NCI-H146 treated with DMSO at 0.1 percent for 48 hours (cell line): ENCODE measurements around the gene CENPV.

Experiments used
- DNase-seq: peaks from one replicate; lab custom pipeline; 2025; ENCODE audit not compliant: unreplicated experiment; lab: John Stamatoyannopoulos, UW

Gene CENPV

DNA sequence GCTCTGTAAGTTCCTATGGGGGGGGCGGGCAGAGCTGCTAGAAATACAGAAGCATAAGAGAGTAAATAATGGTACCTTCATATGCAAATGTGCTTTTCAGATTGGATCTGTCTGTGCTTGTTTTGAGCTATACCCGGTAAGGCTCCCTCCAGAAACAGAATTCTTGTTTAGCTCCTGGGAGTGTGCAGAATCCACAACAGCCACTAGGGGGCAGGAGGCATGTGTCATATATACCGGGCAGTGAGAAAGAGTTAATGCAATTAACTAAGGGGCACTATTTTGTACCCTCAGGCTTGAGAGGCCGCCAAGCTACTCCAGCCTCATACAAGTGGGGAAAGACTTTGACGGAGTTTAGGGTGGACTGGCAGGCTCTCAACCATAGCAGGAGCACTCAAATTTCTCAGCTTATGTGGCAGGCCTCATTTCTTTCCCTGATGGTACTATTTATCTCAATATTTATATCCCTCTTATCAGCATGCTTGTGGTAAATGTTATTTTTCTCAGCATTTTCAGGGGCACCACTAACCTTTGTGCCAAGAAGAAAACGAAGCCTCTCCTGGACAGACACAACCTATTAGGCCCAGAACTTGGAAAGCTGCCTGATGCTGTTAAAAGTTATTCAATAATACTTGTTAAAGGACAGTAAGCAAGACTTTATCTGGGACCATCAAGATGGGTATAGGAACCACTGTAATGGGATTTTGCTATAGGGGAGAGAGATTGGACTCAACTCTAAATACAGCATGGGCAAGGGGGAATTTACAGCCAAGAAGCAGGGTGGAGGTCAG lies 10.7 kb upstream of the CENPV start:
- peak; percentile 69 for DNase-seq

DNA sequence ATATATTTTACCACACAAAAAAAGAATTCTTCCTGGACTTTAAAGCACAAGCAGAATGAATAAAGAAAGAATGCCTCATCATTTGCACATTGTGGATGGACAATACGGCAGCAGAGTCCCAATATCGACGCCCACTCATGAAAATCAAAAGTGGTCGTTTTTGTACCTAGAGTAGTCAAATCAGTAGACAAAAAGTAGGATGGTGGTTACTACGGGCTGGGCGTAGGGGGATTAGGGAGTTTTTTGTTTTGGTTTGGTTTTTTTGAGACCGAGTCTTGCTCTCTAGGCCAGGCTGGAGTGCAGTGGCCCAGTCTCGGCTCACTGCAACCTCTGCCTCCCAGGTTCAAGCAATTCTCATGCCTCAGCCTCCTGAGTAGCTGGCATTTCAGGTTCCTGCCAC lies 8.6 kb upstream of the CENPV start:
- no peak for DNase-seq

DNA sequence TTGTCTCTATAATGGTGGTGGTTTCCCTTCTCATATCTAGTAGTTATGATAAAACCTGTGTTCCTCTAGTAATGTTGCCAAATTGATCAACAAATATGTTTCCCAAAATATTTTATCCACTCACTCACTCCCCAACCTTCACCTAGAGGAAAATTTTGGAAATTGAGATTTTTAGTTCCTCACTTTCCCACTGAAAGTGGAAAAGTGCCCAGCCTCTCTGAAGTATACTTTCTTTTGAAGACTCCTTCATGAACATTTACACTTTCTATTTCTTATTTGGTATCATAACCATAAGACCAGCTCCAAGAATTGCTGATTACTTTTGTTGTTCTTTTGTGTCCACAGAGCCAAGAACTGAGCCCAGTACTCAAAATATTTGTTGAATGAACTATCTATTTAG lies 5.1 kb upstream of the CENPV start:
- DNase-seq, result no peak

DNA sequence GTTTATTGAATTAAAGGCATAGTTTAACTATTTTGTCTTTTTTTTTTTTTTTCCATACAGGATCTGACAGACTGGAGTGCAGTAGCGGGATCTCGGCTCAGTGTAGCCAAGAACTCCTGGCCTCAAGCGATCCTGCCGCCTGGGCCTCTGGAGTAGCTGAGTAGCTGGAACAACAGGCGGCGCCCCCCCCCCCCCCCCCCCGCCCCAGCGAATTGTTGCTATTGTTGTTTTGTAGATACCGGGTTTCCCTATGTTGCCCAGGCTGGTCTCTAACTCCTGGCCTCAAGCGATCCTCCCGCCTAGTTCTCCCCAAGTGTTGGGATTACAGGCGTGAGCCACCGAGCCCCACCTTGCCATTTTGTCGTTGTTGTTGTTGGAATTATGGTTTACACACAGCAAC lies 1.3 kb upstream of the CENPV start:
- DNase-seq, result no peak

DNA sequence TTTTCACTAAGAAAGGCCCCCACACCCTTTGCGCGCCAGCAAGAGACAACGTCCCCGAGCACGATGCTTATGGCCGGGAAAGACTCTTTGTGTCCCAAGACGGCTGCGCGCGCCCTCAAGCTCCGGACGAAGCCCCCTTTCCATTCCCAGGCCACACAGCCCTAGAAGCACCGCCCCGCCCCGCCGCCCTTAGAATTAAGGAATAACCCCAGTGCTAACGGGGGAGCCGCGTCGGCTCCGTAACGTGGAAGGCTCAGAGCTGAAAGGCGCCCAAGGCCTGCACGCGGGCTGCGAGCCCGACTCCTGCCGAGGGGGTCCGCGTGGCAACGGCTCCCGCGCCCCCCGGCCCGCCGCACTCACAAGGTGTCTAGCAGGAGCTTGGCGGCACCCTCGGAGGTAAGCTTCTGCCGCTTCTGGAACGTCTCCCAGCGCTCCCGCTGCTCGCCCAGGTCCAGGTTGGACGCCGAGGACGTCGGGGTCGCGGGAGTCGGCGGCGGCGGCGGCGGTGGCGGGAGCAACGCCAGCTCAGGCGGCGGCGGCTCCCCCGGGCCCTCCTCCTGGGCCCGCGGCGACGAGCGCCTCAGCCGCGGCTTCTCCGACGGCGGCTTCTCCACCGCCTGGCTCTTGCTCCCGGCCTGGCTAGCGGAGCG lies 477 bp downstream of the CENPV start:
- no peak for DNase-seq

DNA sequence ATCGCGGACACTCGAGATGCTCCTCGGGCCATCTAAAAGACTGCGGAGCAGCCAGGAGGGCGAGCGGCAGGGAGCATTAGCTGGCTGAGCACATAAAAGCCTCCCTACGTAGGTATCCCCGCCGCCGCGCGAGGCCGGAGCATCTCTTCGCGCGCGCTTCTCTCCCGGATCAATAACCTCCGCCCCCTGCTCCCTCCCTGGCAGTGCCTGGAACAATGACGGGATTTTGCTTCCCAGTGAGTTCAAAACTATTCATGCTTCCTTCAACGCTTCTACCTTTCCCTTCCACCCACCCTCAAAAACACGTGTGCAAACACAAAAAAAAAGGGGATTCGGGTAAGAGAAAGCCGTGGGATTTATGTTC lies 984 bp downstream of the CENPV start:
- DNase-seq, result peak; percentile 79

DNA sequence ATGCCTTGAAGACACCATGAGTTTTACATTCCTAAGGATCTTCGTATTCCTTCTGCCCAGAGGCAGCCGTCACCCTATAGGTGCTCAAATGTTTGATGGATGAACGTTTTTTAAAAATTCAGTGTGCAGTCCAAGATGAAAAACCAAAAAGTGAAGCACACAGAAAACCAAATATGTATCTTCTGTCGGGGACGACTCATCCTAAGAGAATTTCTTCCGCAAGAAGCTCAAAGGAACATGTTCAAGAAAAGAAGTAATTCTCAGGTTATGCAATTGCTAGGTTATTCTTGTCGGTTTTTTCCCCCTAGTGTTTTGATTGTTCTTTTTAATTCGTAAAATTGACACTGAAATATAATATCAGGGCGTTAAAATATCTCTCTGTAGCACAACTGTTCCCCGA lies 1.4 kb downstream of the CENPV start:
- DNase-seq, result no peak

DNA sequence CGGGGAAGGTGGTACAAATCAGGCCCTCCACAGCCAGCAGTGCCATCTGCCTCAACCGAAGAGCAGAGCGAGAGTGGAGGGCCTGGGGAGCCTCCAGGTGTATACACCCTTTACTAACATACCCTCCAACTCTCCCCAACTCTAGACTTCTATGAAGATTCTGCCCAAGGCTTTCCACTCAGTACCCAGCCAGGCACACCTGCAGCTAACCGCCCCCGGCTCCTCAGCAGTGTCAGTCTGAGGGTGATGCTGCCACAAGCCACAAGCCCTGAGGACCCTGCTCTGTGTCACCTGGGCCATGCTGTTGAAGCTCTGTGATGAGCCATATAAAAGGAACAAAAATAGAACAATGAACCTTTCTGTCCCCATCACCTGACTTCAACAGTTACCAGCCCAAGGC lies 3.8 kb downstream of the CENPV start:
- no peak for DNase-seq

DNA sequence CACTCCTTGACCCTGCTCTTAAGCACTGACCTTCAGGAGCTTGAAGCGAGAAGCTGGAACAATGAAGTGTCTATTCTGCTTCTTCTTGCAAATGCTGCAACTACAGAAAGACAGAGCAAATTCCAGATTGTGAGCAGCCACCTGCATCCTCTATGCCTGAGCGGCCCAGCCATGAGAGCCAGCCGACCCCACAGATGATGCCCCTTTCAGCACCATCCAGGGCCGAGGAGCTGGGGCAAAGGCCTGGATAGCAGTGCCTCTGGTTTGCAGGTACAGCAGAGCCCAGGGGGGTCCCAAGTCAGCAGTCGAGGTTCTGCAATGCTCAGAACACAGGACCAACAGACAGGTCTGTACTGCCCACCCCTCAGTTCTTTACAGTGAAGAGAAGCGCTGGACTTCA lies 4.7 kb downstream of the CENPV start:
- DNase-seq, result no peak

DNA sequence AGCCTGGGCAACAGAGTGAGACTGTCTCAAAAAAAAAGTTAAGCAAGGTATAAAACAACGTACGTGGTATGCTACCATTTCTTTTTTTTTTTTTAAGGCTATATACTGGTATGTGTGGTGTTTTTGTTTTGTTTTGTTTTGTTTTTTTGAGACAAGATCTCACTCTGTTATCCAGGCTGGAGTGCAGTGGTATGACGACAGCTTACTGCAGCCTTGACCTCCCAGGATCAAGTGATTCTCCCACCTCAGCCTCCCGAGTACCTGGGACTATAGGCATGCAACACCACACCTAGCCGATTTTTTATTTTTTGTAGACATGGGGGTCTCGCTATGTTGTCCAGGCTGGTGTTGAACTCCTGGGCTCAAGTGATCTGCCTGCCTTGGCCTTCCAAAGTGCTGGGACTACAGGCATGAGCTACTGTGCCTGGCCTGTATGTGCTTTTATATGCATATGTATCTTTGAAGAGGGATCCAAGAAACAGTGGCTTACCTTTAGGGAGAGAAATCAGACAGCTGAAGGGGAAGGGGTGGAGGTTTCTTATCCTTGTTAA lies 6.5 kb downstream of the CENPV start:
- DNase-seq, result no peak

DNA sequence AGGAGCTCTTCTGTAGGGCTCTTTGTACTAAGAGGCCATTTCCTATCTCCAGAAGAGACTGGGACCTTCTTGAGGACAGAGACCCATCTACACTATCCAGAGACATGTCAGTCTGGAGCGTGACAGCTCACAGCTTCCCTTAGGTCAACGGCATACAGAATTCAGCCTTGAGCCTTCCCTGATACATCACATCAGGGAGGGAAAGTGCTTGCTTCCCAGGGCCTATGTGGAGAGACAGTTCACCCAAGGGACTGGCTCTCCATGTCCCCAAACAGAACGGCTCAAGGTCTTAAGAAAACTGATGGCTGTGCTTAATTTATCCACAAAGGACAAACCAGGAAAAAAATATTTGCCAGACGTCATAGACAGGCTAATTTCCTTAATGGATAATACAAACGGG lies 7.7 kb downstream of the CENPV start:
- no peak for DNase-seq

DNA sequence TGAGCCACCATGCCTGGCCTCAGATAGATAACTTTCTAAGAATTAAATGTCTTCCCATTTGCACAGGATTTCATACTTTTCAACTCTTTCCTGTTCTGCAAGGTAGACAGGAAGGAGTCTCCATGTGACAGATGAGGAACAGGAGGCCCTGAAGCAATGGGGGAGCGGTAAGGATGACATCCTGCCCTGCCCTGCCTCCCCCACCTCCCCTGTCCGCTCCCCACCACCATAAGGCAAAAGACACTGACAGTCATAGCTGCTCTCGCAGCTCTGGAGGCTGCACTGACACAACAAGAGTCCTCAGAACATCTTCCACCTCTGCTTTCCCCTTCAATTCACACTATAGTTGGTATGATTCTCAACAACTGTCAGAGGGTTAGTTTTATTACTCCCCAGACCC lies 9.7 kb downstream of the CENPV start:
- DNase-seq, result no peak

DNA sequence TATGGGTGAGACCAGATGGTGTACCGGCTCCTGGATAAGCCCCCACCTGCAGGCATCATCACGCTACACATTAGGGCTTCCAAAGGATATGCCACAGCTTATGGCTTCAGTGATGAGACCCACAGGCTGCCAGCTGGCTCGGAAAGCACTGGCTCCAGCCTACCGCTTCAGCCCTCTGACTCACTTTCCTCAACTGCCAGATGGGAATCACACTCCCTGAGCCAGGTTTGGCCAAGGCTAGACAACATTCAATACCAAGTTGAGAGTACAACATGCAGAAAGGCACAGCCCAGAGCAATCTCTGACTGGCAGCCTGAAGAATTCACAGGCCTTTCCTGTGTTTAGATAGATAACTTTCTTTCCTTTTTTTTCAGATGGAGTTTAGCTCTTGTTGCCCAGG lies 10.3 kb downstream of the CENPV start:
- no peak for DNase-seq

DNA sequence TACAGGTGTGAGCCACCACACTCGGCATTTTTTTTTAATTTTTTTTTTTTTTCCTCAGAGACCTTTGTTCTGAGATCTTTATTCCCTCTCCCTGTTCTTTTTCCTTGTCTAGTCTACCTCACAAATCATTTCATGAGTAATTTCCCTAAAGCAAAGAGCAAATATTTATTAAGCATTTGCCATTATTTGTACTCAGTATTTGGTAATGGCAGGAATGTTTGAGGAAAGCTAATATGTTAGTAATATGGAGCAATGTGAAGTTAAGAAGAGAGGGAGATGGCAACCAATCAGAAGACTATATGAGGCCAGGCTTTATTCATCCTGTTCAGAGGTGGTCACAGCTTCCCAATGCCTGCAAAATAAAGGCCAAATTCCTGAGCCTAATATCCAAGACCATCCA lies 13.3 kb downstream of the CENPV start:
- DNase-seq, result no peak

DNA sequence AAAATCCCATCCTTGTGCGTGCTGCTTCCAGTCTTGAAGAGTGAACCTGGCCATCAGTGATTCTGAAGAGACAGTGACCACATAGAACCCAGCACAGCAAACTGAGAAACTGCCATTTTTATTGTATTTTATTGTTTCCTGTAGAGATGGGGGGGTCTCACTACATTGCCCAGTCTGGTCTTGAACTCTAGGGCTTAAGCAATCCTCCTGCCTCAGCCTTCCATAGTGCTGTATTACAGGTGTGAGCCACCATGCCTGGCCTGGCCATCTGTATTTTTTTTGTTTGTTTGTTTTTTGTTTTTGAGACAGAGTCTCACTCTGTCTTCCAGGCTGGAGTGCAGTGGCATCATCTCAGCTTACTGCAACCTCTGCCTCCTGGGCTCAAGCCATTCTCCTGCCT lies 13.9 kb downstream of the CENPV start:
- DNase-seq, result no peak

DNA sequence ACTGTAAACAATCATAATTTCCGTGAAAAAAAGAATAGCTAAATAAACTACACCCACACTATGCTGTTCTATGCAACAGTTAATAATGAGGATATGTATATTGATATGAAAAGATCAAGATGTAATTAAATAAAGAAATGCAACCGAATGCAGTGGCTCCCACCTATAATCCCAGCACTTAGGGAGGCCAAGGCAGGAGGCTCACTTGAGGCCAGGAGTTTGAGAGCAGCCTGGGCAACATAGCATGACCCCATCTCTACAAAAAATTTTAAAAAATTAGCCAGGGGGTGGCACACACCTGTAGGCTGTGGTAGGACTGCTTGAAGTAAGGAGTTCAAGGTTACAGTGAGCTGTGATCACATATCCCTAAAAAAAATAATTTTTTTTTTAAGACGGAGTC lies 14.9 kb downstream of the CENPV start:
- DNase-seq, result no peak

DNA sequence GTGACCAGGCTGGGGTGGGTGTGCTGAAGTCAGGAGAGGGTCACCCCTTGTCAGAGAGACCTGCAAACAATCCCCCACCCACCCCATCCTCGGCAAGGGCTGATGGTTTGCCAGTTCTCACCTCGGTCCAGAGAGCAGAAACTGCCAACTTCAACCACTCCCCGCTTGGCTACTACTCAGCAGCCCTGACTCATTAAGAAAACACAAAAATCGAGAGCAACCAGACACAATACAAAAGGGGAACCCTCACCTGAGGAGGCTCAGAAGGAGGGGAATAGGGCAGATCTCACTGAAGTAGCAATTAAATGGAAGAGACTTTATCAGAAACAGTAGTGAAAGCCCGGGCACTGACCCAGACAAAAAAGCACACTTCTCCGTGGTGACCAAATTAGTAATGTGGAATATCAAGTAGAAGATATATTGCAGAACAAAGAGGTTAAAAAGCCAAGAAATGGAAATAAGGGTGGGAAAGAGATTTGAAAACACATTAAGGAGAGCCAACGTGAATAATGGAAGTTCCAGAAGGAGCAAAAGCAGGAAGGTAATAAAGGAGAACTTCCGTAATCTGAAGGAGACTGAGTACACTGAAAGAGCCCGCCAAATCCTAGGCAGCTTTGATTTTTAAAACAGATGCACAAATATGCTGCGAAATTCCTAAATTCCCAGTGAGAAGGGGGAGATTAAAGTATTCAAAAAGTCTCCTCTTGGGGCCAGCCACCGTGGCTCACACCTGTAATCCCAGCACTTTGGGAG lies 23.6 kb downstream of the CENPV start:
- no peak for DNase-seq

DNA sequence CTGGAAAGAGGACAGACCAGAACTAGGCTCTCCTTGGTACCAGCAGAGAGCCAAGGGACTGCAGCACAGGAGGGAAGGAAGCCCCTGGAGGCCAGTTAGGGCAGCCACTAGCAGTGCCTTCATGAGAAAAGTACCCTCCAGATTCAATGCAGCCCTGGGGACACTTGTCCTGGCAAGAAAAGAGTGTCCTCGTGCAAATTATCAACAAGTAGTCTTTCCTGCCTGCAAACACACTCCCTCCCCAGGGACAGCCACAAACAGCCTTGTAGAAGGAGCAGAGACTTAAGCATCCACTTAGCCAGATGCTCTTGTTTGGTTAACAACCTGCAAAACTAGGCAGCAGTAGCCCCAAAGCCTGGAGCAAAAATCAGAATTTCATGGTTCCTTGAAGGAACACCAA lies 24.3 kb downstream of the CENPV start:
- no peak for DNase-seq

DNA sequence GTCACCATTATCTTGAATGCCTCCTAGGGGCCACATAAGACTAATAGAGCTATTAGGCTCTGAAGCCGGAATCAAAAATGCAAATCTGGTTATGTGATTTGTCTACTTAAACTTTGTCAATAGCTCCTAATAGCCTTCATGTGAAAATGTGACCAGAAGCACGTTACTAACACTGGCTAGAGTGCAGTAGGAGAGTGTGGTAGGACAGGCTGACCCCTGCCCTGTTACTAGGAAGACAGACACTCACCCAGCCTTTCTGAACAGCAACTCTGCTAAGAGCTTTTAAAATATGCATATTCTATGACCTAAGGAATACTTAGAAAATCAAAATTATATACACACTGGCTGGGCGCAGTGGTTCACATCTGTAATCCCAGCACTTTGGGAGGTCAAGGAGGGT lies 26.3 kb downstream of the CENPV start:
- no peak for DNase-seq

DNA sequence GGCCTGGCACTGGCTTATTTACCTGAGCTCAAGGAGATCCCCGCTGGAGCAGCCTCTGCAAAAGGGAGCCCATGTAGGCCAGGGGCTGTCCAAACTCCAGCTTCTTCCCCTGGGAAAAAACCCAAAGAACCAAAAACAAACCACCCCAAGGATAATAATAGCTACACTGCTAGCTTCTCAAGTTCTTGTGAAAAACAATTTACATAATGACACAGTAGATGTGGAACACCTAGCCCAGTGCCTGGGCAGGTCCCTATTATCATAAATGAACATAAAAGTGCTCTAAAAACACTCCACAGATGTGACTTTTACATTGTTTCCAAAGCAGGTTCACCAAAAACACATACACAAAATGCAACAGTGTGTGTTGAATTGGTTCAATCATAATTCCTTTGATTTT lies 27.3 kb downstream of the CENPV start:
- no peak for DNase-seq

DNA sequence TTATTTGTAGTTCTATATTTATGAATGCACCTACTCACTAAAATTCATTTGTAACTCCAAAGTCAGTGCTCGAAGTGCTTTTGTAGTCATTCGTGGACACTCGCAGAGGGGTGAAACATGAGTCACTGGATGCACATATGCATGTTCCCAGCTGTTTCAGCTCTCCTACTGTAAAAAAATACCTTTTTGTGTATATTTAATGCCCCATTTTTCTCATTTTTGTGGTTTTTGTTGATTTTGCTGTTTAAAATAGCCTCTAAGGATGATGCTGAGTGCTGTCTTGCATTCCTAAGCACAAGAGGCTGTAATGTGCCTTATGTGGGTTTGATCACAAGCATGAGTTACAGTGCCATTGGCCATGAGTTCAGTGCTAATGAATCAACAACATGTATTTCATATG lies 30.6 kb downstream of the CENPV start:
- no peak for DNase-seq

DNA sequence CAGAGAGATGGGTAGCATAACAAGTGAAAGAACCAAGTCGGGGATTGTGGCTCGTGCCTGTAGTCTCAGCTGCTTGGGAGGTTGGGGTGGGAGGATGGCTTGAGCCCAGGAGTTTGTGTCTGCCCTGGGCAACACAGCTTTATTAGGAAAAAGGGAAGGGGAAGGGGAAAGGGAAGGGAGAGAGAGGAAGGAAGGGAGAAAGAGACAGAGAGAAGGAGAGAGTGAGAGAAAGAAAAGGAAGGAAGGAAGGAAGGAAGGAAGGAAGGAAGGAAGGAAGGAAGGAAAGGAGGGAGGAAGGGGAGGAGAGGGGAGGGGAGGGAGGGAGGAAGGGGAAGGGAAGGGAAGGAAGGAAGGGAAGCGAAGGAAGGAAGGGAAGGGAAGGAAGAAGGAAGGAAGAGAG lies 33.3 kb downstream of the CENPV start:
- no peak for DNase-seq
